Mammary epithelial cell (primary cell): ENCODE data around the gene NCF2.

ENCODE experiments used
- CTCF ChIP-seq, 2 donors: IDR thresholded peaks in 1 of 2; conservative IDR thresholded peaks in 1 of 2; 2 replicates each; pipeline ENCODE4 v1.5.1; 2011 to 2012; ENCODE audit warnings: inconsistent platforms in 2 of 2, low read length in 2 of 2, mild to moderate bottlenecking in 2 of 2, control low read depth in 1 of 2, low read depth in 1 of 2; ENCODE audit not compliant: insufficient read depth in 1 of 2; ENCODE audit errors: extremely low read depth in 1 of 2
- EZH2 ChIP-seq: IDR thresholded peaks from 2 replicates; pipeline ENCODE4 v1.6.1; 2012; ENCODE audit warnings: low read length, inconsistent platforms, borderline replicate concordance

GRCh38 chr1:183611021-183611420 lies 20.8 kb upstream of the NCF2 start:
- no peak for TF ChIP-seq CTCF (conservative IDR thresholded peaks at IDR 0.05 in 1 of 2, IDR thresholded peaks at IDR 0.05 in 1 of 2; ENCODE audit: extremely low read depth in 1 of 2, insufficient read depth in 1 of 2, low read depth in 1 of 2, low read length in 2 of 2)
- TF ChIP-seq EZH2 = no peak
